ENCODE data around the gene DNAH5. TPM values are rescaled to one million over a fixed set of nuclear protein-coding genes. Genes with fewer than 3 reads are reported as not detected.

DNAH5 gene
- total RNA-seq, 6 experiments from 2014 or later = 1.1 to 1.9 (median 1.3) TPM

DNA sequence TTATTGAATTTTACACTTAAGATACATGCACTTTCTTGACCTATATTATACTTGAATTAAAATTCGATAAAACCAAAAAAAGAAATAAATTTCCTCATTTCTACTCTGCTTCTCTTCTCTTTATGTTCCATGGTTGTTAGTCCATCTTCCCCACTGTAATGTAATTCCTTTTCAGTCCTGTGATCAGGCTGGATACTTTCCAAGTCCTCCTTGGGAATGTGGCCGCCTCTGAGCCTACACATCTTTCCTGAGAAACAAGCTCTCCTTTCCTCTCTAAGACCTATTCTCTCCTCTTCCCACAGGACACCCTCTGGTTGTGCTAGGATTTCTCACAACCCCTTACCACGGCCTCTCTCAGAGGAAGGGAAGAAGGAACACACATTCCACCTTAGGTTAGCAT is 285.1 kb downstream of the DNAH5 start:
- DNase-seq = no peak

DNA sequence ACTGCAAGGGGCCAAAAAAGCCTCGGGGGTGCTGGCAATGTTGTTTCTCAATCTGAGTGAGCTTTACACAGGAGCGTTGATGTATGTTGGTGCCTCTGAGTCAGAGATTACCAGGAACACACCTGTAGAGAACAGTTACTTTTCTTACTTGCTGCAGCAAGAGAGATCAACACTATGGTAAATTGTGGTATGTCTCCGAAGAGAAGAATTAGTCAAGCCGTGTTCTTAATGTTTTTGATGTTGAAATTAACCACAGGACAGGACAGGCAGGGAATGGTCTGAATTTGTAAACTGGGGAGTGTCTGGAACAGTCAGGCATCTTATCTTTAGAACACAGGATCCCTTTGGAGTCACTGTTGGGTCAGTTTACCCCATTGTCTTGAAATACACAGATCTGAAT is 285.7 kb downstream of the DNAH5 start:
- Mint-ChIP-seq H3K4me3 (no peak overlapping the region), H3K36me3 (ENCODE audit: low read depth) (no peaks in the 10 kb centered on the region), H3K9me3 (no peaks in the 10 kb centered on the region), H3K27ac (no peak overlapping the region), H3K4me1 (ENCODE audit: low read depth) (peaks cover 40% of the 10 kb centered on the region), H3K27me3 (ENCODE audit: insufficient read depth) (no peaks in the 10 kb centered on the region; the same call in none of the 2 replicates)
- TF ChIP-seq, protein P1, sequence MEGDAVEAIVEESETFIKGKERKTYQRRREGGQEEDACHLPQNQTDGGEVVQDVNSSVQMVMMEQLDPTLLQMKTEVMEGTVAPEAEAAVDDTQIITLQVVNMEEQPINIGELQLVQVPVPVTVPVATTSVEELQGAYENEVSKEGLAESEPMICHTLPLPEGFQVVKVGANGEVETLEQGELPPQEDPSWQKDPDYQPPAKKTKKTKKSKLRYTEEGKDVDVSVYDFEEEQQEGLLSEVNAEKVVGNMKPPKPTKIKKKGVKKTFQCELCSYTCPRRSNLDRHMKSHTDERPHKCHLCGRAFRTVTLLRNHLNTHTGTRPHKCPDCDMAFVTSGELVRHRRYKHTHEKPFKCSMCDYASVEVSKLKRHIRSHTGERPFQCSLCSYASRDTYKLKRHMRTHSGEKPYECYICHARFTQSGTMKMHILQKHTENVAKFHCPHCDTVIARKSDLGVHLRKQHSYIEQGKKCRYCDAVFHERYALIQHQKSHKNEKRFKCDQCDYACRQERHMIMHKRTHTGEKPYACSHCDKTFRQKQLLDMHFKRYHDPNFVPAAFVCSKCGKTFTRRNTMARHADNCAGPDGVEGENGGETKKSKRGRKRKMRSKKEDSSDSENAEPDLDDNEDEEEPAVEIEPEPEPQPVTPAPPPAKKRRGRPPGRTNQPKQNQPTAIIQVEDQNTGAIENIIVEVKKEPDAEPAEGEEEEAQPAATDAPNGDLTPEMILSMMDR (IDR thresholded peaks at IDR 0.05) = no peak
- DNase-seq = no peak

More for the DNA sequence above, 285.1 kb downstream of the DNAH5 start:
- TF ChIP-seq, protein P1 (IDR thresholded peaks at IDR 0.05) = no peak
- H3K27ac Mint-ChIP-seq = no peak overlapping the region; the same call in 1 of the 2 replicates
- no peak overlapping the region for H3K4me3 Mint-ChIP-seq
- H3K4me1 Mint-ChIP-seq (ENCODE audit: low read depth) = peaks cover 43% of the 10 kb centered on the region
- H3K36me3 Mint-ChIP-seq (ENCODE audit: low read depth) = no peaks in the 10 kb centered on the region
- H3K27me3 Mint-ChIP-seq (ENCODE audit: insufficient read depth) = no peaks in the 10 kb centered on the region; the same call in 1 of the 2 replicates
- no peaks in the 10 kb centered on the region for H3K9me3 Mint-ChIP-seq

DNA sequence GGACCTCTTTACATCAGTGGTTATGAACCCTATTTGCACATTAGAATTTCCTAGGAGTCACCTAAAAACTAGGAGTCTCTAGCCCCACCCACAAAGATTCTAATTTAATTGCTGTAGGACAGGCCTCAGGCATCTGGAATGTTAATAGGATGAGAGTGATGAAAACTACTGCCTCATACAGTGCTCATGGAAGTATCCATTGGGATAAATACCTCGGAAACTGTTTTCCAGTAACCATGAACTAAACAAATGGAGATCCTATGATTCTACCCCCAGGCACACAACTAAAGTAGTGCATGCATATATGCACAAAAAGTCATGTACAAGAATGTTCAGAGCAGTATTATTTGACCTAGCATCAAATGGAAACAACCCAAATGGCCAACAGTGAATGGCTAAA is 286.3 kb downstream of the DNAH5 start:
- no peak overlapping the region for H3K27ac Mint-ChIP-seq
- no peak overlapping the region for H3K4me3 Mint-ChIP-seq
- H3K9me3 Mint-ChIP-seq = no peaks in the 10 kb centered on the region
- TF ChIP-seq, protein P1 (IDR thresholded peaks at IDR 0.05) = no peak
- no peaks in the 10 kb centered on the region for H3K36me3 Mint-ChIP-seq (ENCODE audit: low read depth)
- H3K27me3 Mint-ChIP-seq (ENCODE audit: insufficient read depth) = no peaks in the 10 kb centered on the region; the same call in none of the 2 replicates
- H3K4me1 Mint-ChIP-seq (ENCODE audit: low read depth) = peaks cover 37% of the 10 kb centered on the region
- no peak for DNase-seq

DNA sequence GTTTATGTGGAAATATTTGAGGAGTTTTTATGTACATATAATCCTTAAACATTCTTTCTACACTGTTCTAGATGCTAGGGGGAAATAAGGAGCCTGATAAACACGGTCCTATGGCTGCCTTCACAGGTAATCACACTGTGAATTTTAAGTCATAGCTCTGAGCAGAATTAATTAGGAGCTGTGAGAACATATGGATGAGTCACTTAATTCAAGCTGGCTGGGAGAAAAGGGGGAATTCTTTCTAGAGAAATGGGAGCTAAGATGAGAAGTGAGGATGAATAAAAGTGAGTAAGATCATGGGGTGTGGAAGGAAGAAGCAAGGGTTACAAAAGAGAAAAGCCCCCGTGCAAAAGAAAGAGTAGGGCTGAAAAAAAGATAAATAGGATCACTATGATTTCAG is 290.8 kb downstream of the DNAH5 start:
- TF ChIP-seq, protein P1 (IDR thresholded peaks at IDR 0.05) = no peak
- H3K27ac Mint-ChIP-seq = no peak overlapping the region

DNA sequence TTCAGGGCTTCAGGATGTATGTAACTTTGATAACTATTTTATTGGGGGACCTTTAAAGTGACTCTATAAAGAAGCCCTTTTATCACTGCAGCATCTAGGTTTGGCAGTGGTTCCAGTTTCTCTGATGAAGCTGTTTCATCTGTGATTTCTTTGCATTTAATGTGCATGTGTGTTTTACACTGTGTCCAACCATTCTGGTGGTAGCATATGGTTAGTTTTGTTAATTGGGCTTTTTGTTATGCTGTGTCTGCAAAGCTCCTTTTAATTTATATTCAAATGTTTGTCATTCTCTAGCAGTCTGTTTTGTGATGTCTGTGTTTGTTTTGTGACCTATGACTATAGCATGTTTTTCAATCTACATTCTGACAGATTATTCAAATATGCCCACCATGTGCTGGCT is 294.8 kb downstream of the DNAH5 start:
- H3K36me3 Mint-ChIP-seq (ENCODE audit: low read depth) = no peaks in the 10 kb centered on the region
- no peak for DNase-seq
- peaks cover 5% of the 10 kb centered on the region for H3K9me3 Mint-ChIP-seq

More for the DNA sequence above, 290.8 kb downstream of the DNAH5 start:
- H3K4me3 Mint-ChIP-seq = no peak overlapping the region
- H3K36me3 Mint-ChIP-seq (ENCODE audit: low read depth) = no peaks in the 10 kb centered on the region
- no peak for DNase-seq
- H3K27me3 Mint-ChIP-seq (ENCODE audit: insufficient read depth) = peaks cover 5% of the 10 kb centered on the region
- H3K4me1 Mint-ChIP-seq (ENCODE audit: low read depth) = peaks cover 14% of the 10 kb centered on the region
- H3K9me3 Mint-ChIP-seq = peaks cover 5% of the 10 kb centered on the region

More for the DNA sequence above, 294.8 kb downstream of the DNAH5 start:
- Mint-ChIP-seq H3K27ac (no peak overlapping the region), H3K27me3 (ENCODE audit: insufficient read depth) (peaks cover 5% of the 10 kb centered on the region), H3K4me3 (no peak overlapping the region), H3K4me1 (ENCODE audit: low read depth) (peaks cover 7% of the 10 kb centered on the region; the same call in 1 of the 2 replicates)
- TF ChIP-seq, protein P1 (IDR thresholded peaks at IDR 0.05) = no peak

Measured in HFFc6 (cell line).